ENCODE data around the gene ID4.

GRCh38 chr6:19873031-19873430 is 35.9 kb downstream of the ID4 start:
- TF ChIP-seq GATA2 (IDR thresholded peaks at IDR 0.05; ENCODE audit: low read depth, low read length) = no peak
- TF ChIP-seq GATA3 (IDR thresholded peaks at IDR 0.05; ENCODE audit: low read depth, low read length) = no peak

All from SH-SY5Y (cell line).